ENCODE data around the gene EYS. TPM values are rescaled to one million over a fixed set of nuclear protein-coding genes. Genes with fewer than 3 reads are reported as not detected.
"Not testable (repeated sequence)": the region's sequence is repeated elsewhere in the genome, so short reads cannot be mapped to it uniquely, and the experiment has no call there.

EYS gene
- total and polyA plus RNA-seq, 5 donors from 2014 or later: 0.03 to 0.09 (median 0.05) TPM; not detected in 1

DNA sequence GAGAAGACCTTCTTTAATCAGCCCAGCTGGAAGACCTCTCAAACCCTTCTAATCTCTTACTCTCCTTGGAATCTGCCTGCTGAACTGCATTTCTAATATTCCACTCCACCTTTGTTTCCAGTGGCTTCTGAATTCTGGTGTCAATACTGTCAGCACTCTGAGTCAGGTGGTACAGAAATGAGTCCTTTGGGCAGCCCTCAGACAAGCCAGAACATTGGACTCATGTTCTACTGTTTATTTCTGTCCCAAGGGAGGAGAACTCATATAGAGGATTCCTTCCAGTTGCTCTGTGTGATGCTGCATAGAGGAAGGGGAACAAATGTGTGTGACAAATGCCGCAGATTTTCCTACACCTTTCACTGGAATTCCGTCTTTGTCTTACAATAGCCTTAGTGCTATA is 1956.6 kb downstream of the EYS start:
- no peak for DNase-seq
- no peak overlapping the region for H3K4me3 ChIP-seq (ENCODE audit: low read depth, low read length)
- H3K36me3 ChIP-seq (ENCODE audit: control insufficient read depth, insufficient read depth, low read length): no peaks in the 10 kb centered on the region
- Mint-ChIP-seq H3K4me3 (no peak overlapping the region), H3K27me3 (peaks cover 8% of the 10 kb centered on the region), H3K27ac (no peak overlapping the region), H3K36me3 (peaks cover 19% of the 10 kb centered on the region), H3K4me1 (no peaks in the 10 kb centered on the region), H3K9me3 (peaks cover 0 to 13% (median 2%) of the 10 kb centered on the region in 7 donors)
- H3K27ac ChIP-seq (ENCODE audit: insufficient read depth, low read length, poor library complexity, severe bottlenecking): no peak overlapping the region
- H3K27me3 ChIP-seq (ENCODE audit: control insufficient read depth, insufficient read depth, low read length): no peaks in the 10 kb centered on the region
- no peaks in the 10 kb centered on the region for H3K9me3 ChIP-seq (ENCODE audit: control insufficient read depth in 2 of 2, low read length in 2 of 2)
- no peak for ATAC-seq (ENCODE audit: low read depth in 2 of 2)
- no peaks in the 10 kb centered on the region for H3K4me1 ChIP-seq (ENCODE audit: control insufficient read depth, insufficient read depth, low read length, poor library complexity, severe bottlenecking)

DNA sequence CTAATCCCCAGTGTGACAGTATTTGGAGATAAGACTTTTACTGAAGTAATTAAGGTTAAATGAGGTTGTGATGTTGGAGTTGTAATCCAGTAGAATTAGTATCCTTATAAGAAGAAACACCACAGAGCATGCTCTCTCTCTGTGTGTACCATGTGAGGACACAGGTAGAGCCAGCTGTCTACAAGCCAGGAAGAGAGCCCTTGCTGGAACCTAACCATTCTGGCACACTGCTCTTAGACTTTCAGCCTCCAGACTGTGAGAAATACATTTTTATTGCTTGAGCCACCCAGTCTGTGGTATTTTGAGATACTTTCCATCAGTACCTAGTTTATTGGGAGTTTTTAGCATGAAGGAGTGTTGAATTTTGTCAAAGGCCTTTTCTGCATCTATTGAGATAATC is 1961.2 kb downstream of the EYS start:
- Mint-ChIP-seq H3K27ac (no peak overlapping the region), H3K9me3 (peaks cover 0 to 8% (median 2%) of the 10 kb centered on the region in 7 donors), H3K27me3 (peaks cover 8% of the 10 kb centered on the region), H3K36me3 (peaks cover 12% of the 10 kb centered on the region), H3K4me3 (no peak overlapping the region), H3K4me1 (no peaks in the 10 kb centered on the region)
- no peaks in the 10 kb centered on the region for H3K4me1 ChIP-seq (ENCODE audit: control insufficient read depth, insufficient read depth, low read length, poor library complexity, severe bottlenecking)
- no peak overlapping the region for H3K27ac ChIP-seq (ENCODE audit: insufficient read depth, low read length, poor library complexity, severe bottlenecking)
- DNase-seq: no peak
- H3K4me3 ChIP-seq (ENCODE audit: low read depth, low read length): no peak overlapping the region
- no peaks in the 10 kb centered on the region for H3K27me3 ChIP-seq (ENCODE audit: control insufficient read depth, insufficient read depth, low read length)
- no peaks in the 10 kb centered on the region for H3K9me3 ChIP-seq (ENCODE audit: control insufficient read depth in 2 of 2, low read length in 2 of 2)
- no peak for ATAC-seq (ENCODE audit: low read depth in 2 of 2)
- no peaks in the 10 kb centered on the region for H3K36me3 ChIP-seq (ENCODE audit: control insufficient read depth, insufficient read depth, low read length)

DNA sequence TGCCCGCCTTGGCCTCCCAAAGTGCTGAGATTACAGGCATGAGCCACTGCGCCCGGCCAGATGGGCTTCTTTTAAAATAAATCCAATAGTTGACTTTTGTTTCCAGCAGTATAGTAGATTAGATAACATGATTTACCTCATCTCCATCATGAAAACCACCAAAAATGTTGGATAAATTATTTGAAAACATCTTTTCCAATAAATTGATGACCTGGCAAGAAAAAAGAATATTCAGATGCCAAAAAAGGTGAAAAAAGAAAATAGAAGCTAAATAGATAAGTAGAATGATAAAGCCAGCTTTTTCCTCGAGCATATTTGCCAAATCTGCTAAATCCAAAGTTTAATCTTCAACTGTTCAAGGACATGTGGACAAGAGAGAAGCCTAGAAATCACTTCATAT is 1962.2 kb downstream of the EYS start:
- Mint-ChIP-seq H3K4me1 (no peaks in the 10 kb centered on the region), H3K27ac (no peak overlapping the region), H3K4me3 (no peak overlapping the region), H3K9me3 (peaks cover 0 to 8% (median 2%) of the 10 kb centered on the region in 7 donors), H3K27me3 (peaks cover 8% of the 10 kb centered on the region), H3K36me3 (peaks cover 7% of the 10 kb centered on the region)
- no peak for DNase-seq
- Histone ChIP-seq H3K27ac (ENCODE audit: insufficient read depth, low read length, poor library complexity, severe bottlenecking) (no peak overlapping the region), H3K9me3 (ENCODE audit: control insufficient read depth in 2 of 2, low read length in 2 of 2) (no peaks in the 10 kb centered on the region), H3K36me3 (ENCODE audit: control insufficient read depth, insufficient read depth, low read length) (no peaks in the 10 kb centered on the region), H3K27me3 (ENCODE audit: control insufficient read depth, insufficient read depth, low read length) (no peaks in the 10 kb centered on the region), H3K4me3 (ENCODE audit: low read depth, low read length) (no peak overlapping the region), H3K4me1 (ENCODE audit: control insufficient read depth, insufficient read depth, low read length, poor library complexity, severe bottlenecking) (no peaks in the 10 kb centered on the region)
- no peak for ATAC-seq (ENCODE audit: low read depth in 2 of 2)

DNA sequence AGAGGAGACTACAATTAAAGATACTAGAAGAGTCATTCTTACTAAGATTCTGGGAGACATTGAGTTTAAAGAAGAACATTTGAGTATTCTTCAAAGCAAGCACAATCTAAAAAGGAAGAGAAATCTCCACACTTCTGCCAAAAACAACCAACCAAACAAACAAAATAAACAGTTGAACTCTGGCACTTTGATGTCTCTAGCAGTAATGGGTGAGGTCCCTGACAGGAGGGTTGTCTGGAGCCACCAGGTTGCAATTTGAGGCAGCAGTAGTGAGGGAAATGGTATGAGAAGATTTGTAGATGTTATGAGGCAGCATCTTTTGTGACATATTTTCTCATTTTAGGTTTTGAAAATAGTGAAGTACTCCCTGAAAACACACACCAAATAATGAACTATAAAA is 1963.3 kb downstream of the EYS start:
- no peaks in the 10 kb centered on the region for H3K4me1 ChIP-seq (ENCODE audit: control insufficient read depth, insufficient read depth, low read length, poor library complexity, severe bottlenecking)
- H3K4me3 Mint-ChIP-seq: no peak overlapping the region
- ATAC-seq (ENCODE audit: low read depth in 2 of 2): no peak

DNA sequence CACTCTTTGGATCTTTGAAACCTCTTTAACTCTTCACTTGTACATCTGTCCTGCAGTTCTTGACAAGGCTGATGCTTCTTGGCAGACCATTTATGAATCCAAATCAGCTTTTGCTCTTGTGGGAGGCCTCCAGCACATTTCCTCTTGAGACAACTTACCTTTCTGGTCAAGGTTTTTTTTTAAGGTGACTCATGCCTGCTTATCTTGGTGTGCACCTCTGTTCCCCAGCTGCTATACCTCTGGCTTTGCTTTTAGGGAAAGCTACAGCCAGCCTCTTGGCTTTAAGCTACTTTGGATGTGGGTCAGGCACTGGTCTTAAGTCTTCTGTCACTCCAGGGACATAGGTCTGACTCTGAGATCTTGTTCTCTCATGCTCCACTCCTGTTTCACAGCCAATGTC is 1965.0 kb downstream of the EYS start:
- ATAC-seq (ENCODE audit: low read depth in 2 of 2): no peak

More for the DNA sequence above, 1963.3 kb downstream of the EYS start:
- no peak overlapping the region for H3K27ac ChIP-seq (ENCODE audit: insufficient read depth, low read length, poor library complexity, severe bottlenecking)
- Mint-ChIP-seq H3K27me3 (peaks cover 5% of the 10 kb centered on the region), H3K27ac (no peak overlapping the region), H3K36me3 (no peaks in the 10 kb centered on the region), H3K4me1 (no peaks in the 10 kb centered on the region), H3K9me3 (peaks cover 0 to 12% (median 2%) of the 10 kb centered on the region in 7 donors)
- H3K9me3 ChIP-seq (ENCODE audit: control insufficient read depth in 2 of 2, low read length in 2 of 2): no peaks in the 10 kb centered on the region
- DNase-seq: no peak
- H3K27me3 ChIP-seq (ENCODE audit: control insufficient read depth, insufficient read depth, low read length): no peaks in the 10 kb centered on the region
- H3K36me3 ChIP-seq (ENCODE audit: control insufficient read depth, insufficient read depth, low read length): no peaks in the 10 kb centered on the region
- no peak overlapping the region for H3K4me3 ChIP-seq (ENCODE audit: low read depth, low read length)

DNA sequence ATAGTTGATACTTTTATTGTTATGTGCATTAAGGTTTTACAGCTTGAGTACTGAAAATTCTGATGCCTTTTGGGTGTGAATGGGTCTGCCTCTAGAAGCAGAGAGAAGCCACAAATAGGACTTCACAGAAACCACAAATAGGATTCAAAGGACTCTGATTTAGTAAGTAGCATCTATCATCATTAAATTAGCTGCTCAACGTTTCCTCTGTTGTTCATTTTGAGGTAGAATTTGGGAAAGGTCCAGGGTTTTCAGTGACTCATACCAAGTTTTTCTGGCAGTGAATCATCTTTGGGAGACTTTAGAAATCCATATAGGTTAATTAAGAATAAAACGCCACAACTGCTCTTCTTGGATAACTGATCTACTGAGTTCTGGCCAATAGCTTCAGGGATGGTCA is 1966.3 kb downstream of the EYS start:
- no peaks in the 10 kb centered on the region for H3K9me3 ChIP-seq (ENCODE audit: control insufficient read depth in 2 of 2, low read length in 2 of 2)
- H3K4me3 ChIP-seq (ENCODE audit: low read depth, low read length): no peak overlapping the region
- H3K4me1 ChIP-seq (ENCODE audit: control insufficient read depth, insufficient read depth, low read length, poor library complexity, severe bottlenecking): no peaks in the 10 kb centered on the region
- DNase-seq (no peak), ATAC-seq (ENCODE audit: low read depth in 2 of 2) (no peak)
- no peak overlapping the region for H3K27ac ChIP-seq (ENCODE audit: insufficient read depth, low read length, poor library complexity, severe bottlenecking)
- peaks cover 0 to 6% (median 0%) of the 10 kb centered on the region in 7 donors for H3K9me3 Mint-ChIP-seq
- H3K27me3 ChIP-seq (ENCODE audit: control insufficient read depth, insufficient read depth, low read length): no peaks in the 10 kb centered on the region
- peaks cover 4% of the 10 kb centered on the region for H3K27me3 Mint-ChIP-seq
- no peaks in the 10 kb centered on the region for H3K36me3 Mint-ChIP-seq
- no peak overlapping the region for H3K27ac Mint-ChIP-seq
- no peak overlapping the region for H3K4me3 Mint-ChIP-seq
- no peaks in the 10 kb centered on the region for H3K4me1 Mint-ChIP-seq
- H3K36me3 ChIP-seq (ENCODE audit: control insufficient read depth, insufficient read depth, low read length): no peaks in the 10 kb centered on the region

More for the DNA sequence above, 1965.0 kb downstream of the EYS start:
- Histone ChIP-seq H3K27ac (ENCODE audit: insufficient read depth, low read length, poor library complexity, severe bottlenecking) (no peak overlapping the region), H3K4me1 (ENCODE audit: control insufficient read depth, insufficient read depth, low read length, poor library complexity, severe bottlenecking) (no peaks in the 10 kb centered on the region), H3K4me3 (ENCODE audit: low read depth, low read length) (no peak overlapping the region), H3K9me3 (ENCODE audit: control insufficient read depth in 2 of 2, low read length in 2 of 2) (no peaks in the 10 kb centered on the region), H3K27me3 (ENCODE audit: control insufficient read depth, insufficient read depth, low read length) (no peaks in the 10 kb centered on the region), H3K36me3 (ENCODE audit: control insufficient read depth, insufficient read depth, low read length) (no peaks in the 10 kb centered on the region)
- H3K9me3 Mint-ChIP-seq: peaks cover 0 to 10% (median 2%) of the 10 kb centered on the region in 7 donors
- no peak overlapping the region for H3K27ac Mint-ChIP-seq
- no peaks in the 10 kb centered on the region for H3K4me1 Mint-ChIP-seq
- no peaks in the 10 kb centered on the region for H3K36me3 Mint-ChIP-seq
- H3K4me3 Mint-ChIP-seq: no peak overlapping the region
- DNase-seq: no peak
- H3K27me3 Mint-ChIP-seq: peaks cover 4% of the 10 kb centered on the region

DNA sequence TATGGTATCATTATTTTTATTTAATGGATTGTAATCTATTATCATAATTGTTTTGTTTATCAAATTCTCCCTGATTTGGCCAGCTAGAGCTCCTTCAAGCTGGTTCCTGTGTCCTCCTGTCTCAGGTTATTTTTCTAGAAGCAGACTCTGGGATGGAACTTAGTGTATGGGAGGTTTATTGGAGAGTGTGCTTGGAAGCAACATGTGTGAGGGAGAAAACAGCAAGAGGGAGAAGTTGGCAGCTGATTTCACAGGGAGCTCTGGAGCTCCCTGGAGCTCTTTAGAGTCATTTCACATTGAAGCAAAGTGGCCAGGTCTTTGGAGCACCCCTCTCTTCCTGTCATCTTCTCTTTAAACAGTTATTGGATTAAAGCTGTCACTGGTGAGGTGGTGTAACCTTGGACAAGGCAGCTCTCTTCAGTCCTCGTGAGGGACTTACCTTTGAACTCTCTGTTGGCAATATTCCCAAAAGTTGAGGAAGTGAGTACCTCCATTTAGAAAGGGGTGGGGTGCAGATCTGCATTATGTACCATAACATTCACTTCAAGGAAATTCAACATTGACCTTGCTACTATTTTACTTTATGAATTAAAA is 1967.8 kb downstream of the EYS start:
- H3K4me3 ChIP-seq (ENCODE audit: low read depth, low read length): no peak overlapping the region
- H3K27ac ChIP-seq (ENCODE audit: insufficient read depth, low read length, poor library complexity, severe bottlenecking): no peak overlapping the region
- Mint-ChIP-seq H3K27me3 (peaks cover 4% of the 10 kb centered on the region), H3K36me3 (no peaks in the 10 kb centered on the region), H3K9me3 (peaks cover 0 to 10% (median 2%) of the 10 kb centered on the region in 7 donors), H3K27ac (no peak overlapping the region), H3K4me3 (no peak overlapping the region), H3K4me1 (peaks cover 0 to 3% (median 0%) of the 10 kb centered on the region in 4 donors)
- H3K27me3 ChIP-seq (ENCODE audit: control insufficient read depth, insufficient read depth, low read length): no peaks in the 10 kb centered on the region
- DNase-seq (no peak), ATAC-seq (ENCODE audit: low read depth in 2 of 2) (no peak)
- no peaks in the 10 kb centered on the region for H3K36me3 ChIP-seq (ENCODE audit: control insufficient read depth, insufficient read depth, low read length)
- no peaks in the 10 kb centered on the region for H3K9me3 ChIP-seq (ENCODE audit: control insufficient read depth in 2 of 2, low read length in 2 of 2)
- no peaks in the 10 kb centered on the region for H3K4me1 ChIP-seq (ENCODE audit: control insufficient read depth, insufficient read depth, low read length, poor library complexity, severe bottlenecking)

DNA sequence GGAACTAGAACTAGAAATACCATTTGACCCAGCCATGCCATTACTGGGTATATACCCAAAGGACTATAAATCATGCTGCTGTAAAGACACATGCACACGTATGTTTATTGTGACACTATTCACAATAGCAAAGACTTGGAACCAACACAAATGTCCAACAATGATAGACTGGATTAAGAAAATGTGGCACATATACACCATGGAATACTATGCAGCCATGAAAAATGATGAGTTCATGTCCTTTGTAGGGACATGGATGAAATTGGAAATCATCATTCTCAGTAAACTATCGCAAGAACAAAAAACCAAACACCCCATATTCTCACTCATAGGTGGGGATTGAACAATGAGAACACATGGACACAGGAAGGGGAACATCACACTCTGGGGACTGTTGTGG is 1968.8 kb downstream of the EYS start:
- H3K9me3 ChIP-seq (ENCODE audit: control insufficient read depth in 2 of 2, low read length in 2 of 2); H3K27ac ChIP-seq (ENCODE audit: insufficient read depth, low read length, poor library complexity, severe bottlenecking); H3K27me3 ChIP-seq (ENCODE audit: control insufficient read depth, insufficient read depth, low read length); H3K36me3 Mint-ChIP-seq; DNase-seq; H3K4me3 Mint-ChIP-seq; H3K27me3 Mint-ChIP-seq; H3K4me3 ChIP-seq (ENCODE audit: low read depth, low read length); H3K4me1 ChIP-seq (ENCODE audit: control insufficient read depth, insufficient read depth, low read length, poor library complexity, severe bottlenecking); H3K27ac Mint-ChIP-seq; ATAC-seq (ENCODE audit: low read depth in 2 of 2); H3K4me1 Mint-ChIP-seq; H3K36me3 ChIP-seq (ENCODE audit: control insufficient read depth, insufficient read depth, low read length): not testable (repeated sequence)
- H3K9me3 Mint-ChIP-seq: peaks cover 0 to 10% (median 2%) of the 10 kb centered on the region in 7 donors
